ENCODE measurements around the gene YIPF5.

The YIPF5 gene

GRCh38 chr5:144177548-144177947 is 7.1 kb upstream of the YIPF5 start:
- in situ Hi-C loops (cut with HindIII; ENCODE audit: low pct_ligation_motif_present, low sequenced_read_pairs) = no loop called here
- H3K27me3 ChIP-seq (replicated peaks) = no peaks in the 10 kb centered on the region
- H3K27ac ChIP-seq = no peak overlapping the region
- TF ChIP-seq CTCF (IDR thresholded peaks at IDR 0.05; ENCODE audit: low read depth, low read length, missing control alignments) = no peak
- H3K36me3 ChIP-seq (replicated peaks) = no peaks in the 10 kb centered on the region
- H3K4me3 ChIP-seq (ENCODE audit: low read depth, low read length) = no peak overlapping the region
- DNase-seq = no peak

DNA sequence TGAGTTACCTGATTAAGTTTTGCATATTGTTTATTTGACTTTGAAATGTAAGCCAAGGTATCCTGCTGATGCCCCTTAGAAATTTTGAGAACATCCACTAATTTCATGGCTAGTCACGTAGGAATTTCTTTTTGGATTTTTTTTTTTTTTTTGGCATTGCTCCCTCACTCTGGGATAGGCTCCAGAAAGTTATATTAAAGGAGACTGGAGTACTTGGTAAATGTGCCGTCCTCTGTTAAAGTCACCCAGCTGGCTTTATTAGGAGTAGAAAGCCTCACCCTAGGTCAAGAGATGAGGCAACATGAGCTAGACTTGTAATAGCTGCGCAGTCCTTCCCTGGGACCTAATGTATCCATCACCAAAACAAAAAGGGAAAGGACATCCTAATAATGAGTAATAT is 3.3 kb upstream of the YIPF5 start:
- DNase-seq = no peak
- H3K4me3 ChIP-seq (ENCODE audit: low read depth, low read length) = no peak overlapping the region
- in situ Hi-C loops (cut with HindIII; ENCODE audit: low pct_ligation_motif_present, low sequenced_read_pairs) = no loop called here
- no peaks in the 10 kb centered on the region for H3K27me3 ChIP-seq (replicated peaks)
- no peak for TF ChIP-seq CTCF (IDR thresholded peaks at IDR 0.05; ENCODE audit: low read depth, low read length, missing control alignments)
- no peak overlapping the region for H3K27ac ChIP-seq
- no peaks in the 10 kb centered on the region for H3K36me3 ChIP-seq (replicated peaks)

DNA sequence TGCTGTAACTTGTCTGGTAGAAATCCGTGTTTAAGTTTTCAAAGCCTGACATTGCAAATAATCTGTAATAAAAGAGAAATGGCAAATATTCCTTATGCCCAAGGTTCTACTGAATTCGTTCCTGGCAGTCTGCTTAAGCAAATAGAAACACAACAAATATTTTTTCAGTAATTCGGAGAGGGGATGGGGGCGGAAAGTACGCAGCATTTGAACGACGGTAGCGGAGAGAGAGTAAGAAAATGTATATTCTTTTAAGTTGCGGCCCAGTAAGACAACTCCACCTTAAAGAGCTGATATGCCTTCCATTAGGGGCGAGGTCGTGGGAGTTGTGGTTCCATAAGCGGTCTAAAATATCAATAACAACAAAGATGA is 569 bp downstream of the YIPF5 start:
- DNase-seq = no peak
- TF ChIP-seq CTCF (IDR thresholded peaks at IDR 0.05; ENCODE audit: low read depth, low read length, missing control alignments) = no peak
- in situ Hi-C loops (cut with HindIII; ENCODE audit: low pct_ligation_motif_present, low sequenced_read_pairs) = no loop called here
- Histone ChIP-seq H3K27ac (peak overlapping the region; percentile 93), H3K4me3 (ENCODE audit: low read depth, low read length) (peak overlapping the region; percentile 81), H3K27me3 (replicated peaks) (no peaks in the 10 kb centered on the region), H3K36me3 (replicated peaks) (peaks cover 18% of the 10 kb centered on the region)

DNA sequence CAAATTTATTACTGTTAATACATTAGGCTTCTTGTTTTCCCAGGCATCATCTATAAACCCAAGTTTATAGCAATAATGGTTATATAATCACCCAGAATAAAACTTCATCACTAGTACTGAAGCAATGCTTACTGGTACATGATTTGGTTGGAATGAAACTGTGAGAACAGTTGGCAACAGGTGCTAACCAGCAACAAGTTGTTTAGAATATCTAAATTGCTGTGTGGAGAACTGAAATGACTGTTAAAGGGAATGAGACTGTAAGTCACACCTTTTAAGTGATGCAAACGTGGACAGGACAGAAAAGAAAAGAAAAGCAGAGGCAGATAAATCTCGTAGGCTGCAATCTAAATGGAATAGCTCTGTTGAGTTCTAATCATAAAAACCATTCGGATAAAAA is 2.5 kb downstream of the YIPF5 start:
- Histone ChIP-seq H3K27me3 (replicated peaks) (no peaks in the 10 kb centered on the region), H3K4me3 (ENCODE audit: low read depth, low read length) (peak overlapping the region; percentile 81), H3K27ac (no peak overlapping the region), H3K36me3 (replicated peaks) (peaks cover 34% of the 10 kb centered on the region)
- DNase-seq = no peak
- no peak for TF ChIP-seq CTCF (IDR thresholded peaks at IDR 0.05; ENCODE audit: low read depth, low read length, missing control alignments)
- in situ Hi-C loops (cut with HindIII; ENCODE audit: low pct_ligation_motif_present, low sequenced_read_pairs) = no loop called here

GRCh38 chr5:144166696-144167095 is 3.8 kb downstream of the YIPF5 start:
- TF ChIP-seq CTCF (IDR thresholded peaks at IDR 0.05; ENCODE audit: low read depth, low read length, missing control alignments) = no peak
- DNase-seq = no peak
- no peaks in the 10 kb centered on the region for H3K27me3 ChIP-seq (replicated peaks)
- H3K4me3 ChIP-seq (ENCODE audit: low read depth, low read length) = no peak overlapping the region
- in situ Hi-C loops (cut with HindIII; ENCODE audit: low pct_ligation_motif_present, low sequenced_read_pairs) = no loop called here
- peaks cover 47% of the 10 kb centered on the region for H3K36me3 ChIP-seq (replicated peaks)
- H3K27ac ChIP-seq = no peak overlapping the region

GRCh38 chr5:144162686-144163085 is 7.8 kb downstream of the YIPF5 start:
- in situ Hi-C loops (cut with HindIII; ENCODE audit: low pct_ligation_motif_present, low sequenced_read_pairs) = no loop called here
- Histone ChIP-seq H3K4me3 (ENCODE audit: low read depth, low read length) (no peak overlapping the region), H3K36me3 (replicated peaks) (peaks cover 62% of the 10 kb centered on the region), H3K27ac (no peak overlapping the region), H3K27me3 (replicated peaks) (no peaks in the 10 kb centered on the region)
- no peak for DNase-seq
- no peak for TF ChIP-seq CTCF (IDR thresholded peaks at IDR 0.05; ENCODE audit: low read depth, low read length, missing control alignments)

Measured in brain microvascular endothelial cell (primary cell).